ENCODE measurements around the gene AKNA.

Gene AKNA

DNA sequence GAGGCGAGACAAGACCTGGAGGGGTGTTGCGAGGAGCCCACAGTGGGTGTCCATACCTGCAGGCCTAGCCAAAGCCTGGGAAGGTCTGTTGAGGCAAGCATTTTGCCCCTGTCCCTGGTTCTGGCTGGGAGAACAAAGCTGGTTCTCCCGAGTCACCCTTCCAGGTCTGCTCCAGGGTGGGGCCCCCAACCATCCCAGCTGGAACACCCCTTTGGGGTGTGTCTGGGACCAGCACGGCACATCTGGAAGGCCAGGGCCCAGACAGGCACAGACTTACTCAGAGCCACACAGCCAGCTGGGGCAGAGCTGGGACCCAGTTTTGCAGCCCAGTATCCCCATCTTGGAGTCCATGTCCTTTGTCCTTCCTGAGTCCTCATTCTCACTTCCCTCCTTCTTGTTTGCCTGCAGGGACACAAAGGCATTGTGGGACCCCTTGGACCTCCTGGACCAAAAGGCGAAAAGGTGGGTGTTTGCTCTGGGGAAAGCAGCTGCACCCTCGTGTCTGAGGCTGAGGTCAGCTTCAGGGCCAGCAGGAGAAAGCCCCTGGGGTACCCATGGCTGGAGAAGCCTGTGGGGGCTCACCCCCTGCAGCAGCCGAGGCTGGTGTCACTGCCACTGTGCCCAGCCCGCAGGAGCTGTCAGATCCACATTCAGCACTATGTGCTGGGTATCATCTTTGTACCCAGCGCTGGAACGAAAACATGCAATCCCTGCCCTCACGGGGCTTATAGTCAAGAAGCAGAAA is 103.3 kb downstream of the AKNA start:
- no peak for DNase-seq (ENCODE audit: low spot score)
